H9 (cell line): ENCODE measurements around the gene FHIT. TPM values are rescaled to one million over a fixed set of nuclear protein-coding genes. Genes with fewer than 3 reads are reported as not detected.

Experiments
- DNase-seq: peaks from one replicate; pipeline ENCODE4 v3.0.0-alpha.2; 2017
- H2AFZ ChIP-seq: one replicate; pipeline ENCODE4 v1.6.1; 2013; ENCODE audit warnings: mild to moderate bottlenecking, low read length, control low read depth, moderate library complexity
- H2AK5ac ChIP-seq: 2 replicates; pipeline ENCODE4 v1.6.1; 2013; ENCODE audit warnings: low read length, control low read depth, mixed read lengths; ENCODE audit not compliant: insufficient read length
- H2BK120ac ChIP-seq: one replicate; pipeline ENCODE4 v1.6.1; 2013; ENCODE audit warnings: low read depth, mild to moderate bottlenecking, low read length, control low read depth, inconsistent platforms; ENCODE audit not compliant: poor library complexity, severe bottlenecking
- H2BK12ac ChIP-seq: 2 replicates; pipeline ENCODE4 v1.6.1; 2013; ENCODE audit warnings: low read length, control low read depth, mixed read lengths, low read depth; ENCODE audit not compliant: insufficient read length
- H2BK15ac ChIP-seq: 2 replicates; pipeline ENCODE4 v1.6.1; 2013; ENCODE audit warnings: low read depth, low read length, control low read depth
- H2BK20ac ChIP-seq: one replicate; pipeline ENCODE4 v1.6.1; 2013; ENCODE audit warnings: low read depth, mild to moderate bottlenecking, low read length, control low read depth, inconsistent platforms; ENCODE audit not compliant: poor library complexity, severe bottlenecking
- H2BK5ac ChIP-seq: 2 replicates; pipeline ENCODE4 v1.6.1; 2013; ENCODE audit warnings: low read length, control low read depth, mixed read lengths; ENCODE audit not compliant: insufficient read length
- H3K14ac ChIP-seq: 2 replicates; pipeline ENCODE4 v1.6.1; 2013; ENCODE audit warnings: low read length, control low read depth; ENCODE audit not compliant: insufficient read depth
- H3K18ac ChIP-seq: 2 replicates; pipeline ENCODE4 v1.6.1; 2013; ENCODE audit warnings: low read depth, mild to moderate bottlenecking, mixed read lengths, low read length, control low read depth; ENCODE audit not compliant: insufficient read length
- H3K23ac ChIP-seq: 2 replicates; pipeline ENCODE4 v1.6.1; 2013; ENCODE audit warnings: low read length, control low read depth, mixed read lengths, low read depth; ENCODE audit not compliant: insufficient read length
- H3K23me2 ChIP-seq: 2 replicates; pipeline ENCODE4 v1.6.1; 2013; ENCODE audit warnings: low read depth, mild to moderate bottlenecking, mixed read lengths, low read length, control low read depth; ENCODE audit not compliant: insufficient read length, poor library complexity, severe bottlenecking
- H3K27ac ChIP-seq: 2 replicates; pipeline ENCODE4 v1.5.1; 2013; ENCODE audit warnings: low read length, control low read depth, mixed read lengths, low read depth; ENCODE audit not compliant: insufficient read length
- H3K27me3 ChIP-seq: 2 replicates; pipeline ENCODE4 v1.6.1; 2013; ENCODE audit warnings: low read length, control low read depth, inconsistent platforms; ENCODE audit not compliant: insufficient read depth
- H3K4ac ChIP-seq: 2 replicates; pipeline ENCODE4 v1.6.1; 2013; ENCODE audit warnings: low read depth, mild to moderate bottlenecking, control low read depth, inconsistent platforms, low read length, moderate library complexity
- H3K4me1 ChIP-seq: 2 replicates; pipeline ENCODE4 v1.6.1; 2013; ENCODE audit warnings: low read length, control low read depth, inconsistent platforms; ENCODE audit not compliant: insufficient read depth
- H3K4me2 ChIP-seq: 2 replicates; pipeline ENCODE4 v1.6.1; 2013; ENCODE audit warnings: low read length, control low read depth, mixed read lengths; ENCODE audit not compliant: insufficient read length, insufficient read depth
- H3K56ac ChIP-seq: 2 replicates; pipeline ENCODE4 v1.6.1; 2013; ENCODE audit warnings: low read depth, mild to moderate bottlenecking, mixed read lengths, low read length, control low read depth; ENCODE audit not compliant: insufficient read length
- H3K79me1 ChIP-seq: 2 replicates; pipeline ENCODE4 v1.6.1; 2013; ENCODE audit warnings: low read depth, mild to moderate bottlenecking, moderate library complexity, low read length, control low read depth, inconsistent platforms; ENCODE audit not compliant: insufficient read depth, poor library complexity, severe bottlenecking
- H3K79me2 ChIP-seq: 2 replicates; pipeline ENCODE4 v1.6.1; 2013; ENCODE audit warnings: low read length, control low read depth, inconsistent platforms; ENCODE audit not compliant: insufficient read depth
- H3K9ac ChIP-seq: 2 replicates; pipeline ENCODE4 v1.6.1; 2013; ENCODE audit warnings: low read length, control low read depth, mixed read lengths; ENCODE audit not compliant: insufficient read length; ENCODE audit errors: extremely low read depth
- H3K9me3 ChIP-seq: one replicate; pipeline ENCODE4 v1.6.1; 2013; ENCODE audit warnings: low read depth, low read length, inconsistent platforms; ENCODE audit not compliant: control insufficient read depth
- H3T11ph ChIP-seq: one replicate; pipeline ENCODE4 v1.6.1; 2013; ENCODE audit warnings: mild to moderate bottlenecking, low read length, control low read depth, inconsistent platforms
- H4K20me1 ChIP-seq: one replicate; pipeline ENCODE4 v1.6.1; 2013; ENCODE audit not compliant: control insufficient read depth, insufficient read length, insufficient read depth
- H4K5ac ChIP-seq: 2 replicates; pipeline ENCODE4 v1.6.1; 2013; ENCODE audit warnings: low read depth, mild to moderate bottlenecking, mixed read lengths, low read length, control low read depth; ENCODE audit not compliant: insufficient read length
- H4K8ac ChIP-seq: replicated peaks from 2 replicates; pipeline ENCODE4 v1.6.1; 2013; ENCODE audit warnings: low read length, control low read depth, mixed read lengths, low read depth; ENCODE audit not compliant: insufficient read length
- H4K91ac ChIP-seq: 2 replicates; pipeline ENCODE4 v1.6.1; 2013; ENCODE audit warnings: low read depth, mild to moderate bottlenecking, moderate library complexity, mixed read lengths, low read length, control low read depth; ENCODE audit not compliant: insufficient read length
- H3K27ac Mint-ChIP-seq, 3 experiments: 2 replicates in 2 of 3; 3 replicates in 1 of 3; pipeline ENCODE4 v1.8.0; 2020 to 2021; ENCODE audit warnings: mixed read lengths in 3 of 3, mild to moderate bottlenecking in 1 of 3, moderate library complexity in 1 of 3
- H3K27me3 Mint-ChIP-seq: 2 replicates; pipeline ENCODE4 v1.8.0; 2021; ENCODE audit warnings: low read depth, mild to moderate bottlenecking, moderate library complexity, mixed read lengths
- H3K36me3 Mint-ChIP-seq, 3 experiments: 2 replicates in 2 of 3; 3 replicates in 1 of 3; pipeline ENCODE4 v1.8.0; 2020 to 2021; ENCODE audit warnings: low read depth in 3 of 3, mixed read lengths in 3 of 3; ENCODE audit not compliant: insufficient read depth in 1 of 3
- H3K4me1 Mint-ChIP-seq, 2 experiments: 2 replicates each; pipeline ENCODE4 v1.8.0; 2020; ENCODE audit warnings: mixed read lengths in 2 of 2
- H3K4me3 Mint-ChIP-seq, 2 experiments: 2 replicates in 1 of 2; 3 replicates in 1 of 2; pipeline ENCODE4 v1.8.0; 2020 to 2021; ENCODE audit warnings: mild to moderate bottlenecking in 2 of 2, mixed read lengths in 2 of 2, moderate library complexity in 1 of 2
- H3K9me3 Mint-ChIP-seq, 2 experiments: 2 replicates in 1 of 2; 3 replicates in 1 of 2; pipeline ENCODE4 v1.8.0; 2020; ENCODE audit warnings: mild to moderate bottlenecking in 2 of 2, mixed read lengths in 2 of 2, moderate library complexity in 1 of 2
- total RNA-seq: library from RNA; stranded (reverse); gene quantifications from 2 replicates; pipeline ENCODE4 v1.2.1, GENCODE V29; 2021
- TF ChIP-seq, protein P1 (sequence below): fragments of 200-600 bp; sonication (generic); conservative IDR thresholded peaks from 3 replicates; pipeline ENCODE4 v1.8.0; 2021; ENCODE audit warnings: antibody characterized with exemption, mild to moderate bottlenecking

The FHIT gene
- total RNA-seq, 1 experiment from 2014 or later = 3.0 TPM

DNA sequence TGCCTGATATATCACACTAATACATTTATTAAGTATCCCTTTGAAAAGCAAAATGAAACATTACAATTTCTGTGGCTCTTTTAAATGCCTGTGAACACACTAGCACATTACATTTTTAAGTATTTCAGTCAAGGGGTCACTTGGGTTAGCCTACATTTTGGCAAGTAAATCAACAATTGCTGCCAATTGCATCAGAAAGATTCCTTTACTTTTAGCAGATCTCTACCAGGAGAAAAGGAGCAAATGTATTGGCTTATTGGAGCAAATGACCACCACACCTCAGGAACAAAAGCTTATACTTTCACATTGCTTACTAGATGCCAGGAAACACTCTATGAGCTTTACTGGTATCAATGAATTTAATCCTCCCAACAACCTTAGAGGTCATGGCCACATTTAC lies 947.1 kb downstream of the FHIT start:
- Histone ChIP-seq H2AK5ac (no peak overlapping the region), H2AFZ (no peak overlapping the region), H3K18ac (no peak overlapping the region), H3K4me2 (no peak overlapping the region), H3K27ac (no peak overlapping the region), H3K56ac (no peak overlapping the region), H3T11ph (no peak overlapping the region), H3K23me2 (no peaks in the 10 kb centered on the region), H2BK15ac (no peak overlapping the region), H2BK5ac (no peak overlapping the region), H4K8ac (no peak overlapping the region), H2BK12ac (no peak overlapping the region), H3K9ac (no peak overlapping the region), H3K4ac (no peak overlapping the region), H3K23ac (no peak overlapping the region), H2BK120ac (no peak overlapping the region), H3K4me1 (no peaks in the 10 kb centered on the region), H3K9me3 (no peaks in the 10 kb centered on the region), H4K91ac (no peak overlapping the region), H3K27me3 (no peaks in the 10 kb centered on the region), H4K5ac (no peak overlapping the region), H3K79me2 (no peaks in the 10 kb centered on the region), H4K20me1 (no peaks in the 10 kb centered on the region), H2BK20ac (no peak overlapping the region), H3K79me1 (no peaks in the 10 kb centered on the region), H3K14ac (no peak overlapping the region)
- H3K4me3 Mint-ChIP-seq = no peak overlapping the region
- H3K9me3 Mint-ChIP-seq = no peaks in the 10 kb centered on the region
- DNase-seq = no peak
- H3K27ac Mint-ChIP-seq = no peak overlapping the region
- H3K36me3 Mint-ChIP-seq = no peaks in the 10 kb centered on the region
- TF ChIP-seq, protein P1, sequence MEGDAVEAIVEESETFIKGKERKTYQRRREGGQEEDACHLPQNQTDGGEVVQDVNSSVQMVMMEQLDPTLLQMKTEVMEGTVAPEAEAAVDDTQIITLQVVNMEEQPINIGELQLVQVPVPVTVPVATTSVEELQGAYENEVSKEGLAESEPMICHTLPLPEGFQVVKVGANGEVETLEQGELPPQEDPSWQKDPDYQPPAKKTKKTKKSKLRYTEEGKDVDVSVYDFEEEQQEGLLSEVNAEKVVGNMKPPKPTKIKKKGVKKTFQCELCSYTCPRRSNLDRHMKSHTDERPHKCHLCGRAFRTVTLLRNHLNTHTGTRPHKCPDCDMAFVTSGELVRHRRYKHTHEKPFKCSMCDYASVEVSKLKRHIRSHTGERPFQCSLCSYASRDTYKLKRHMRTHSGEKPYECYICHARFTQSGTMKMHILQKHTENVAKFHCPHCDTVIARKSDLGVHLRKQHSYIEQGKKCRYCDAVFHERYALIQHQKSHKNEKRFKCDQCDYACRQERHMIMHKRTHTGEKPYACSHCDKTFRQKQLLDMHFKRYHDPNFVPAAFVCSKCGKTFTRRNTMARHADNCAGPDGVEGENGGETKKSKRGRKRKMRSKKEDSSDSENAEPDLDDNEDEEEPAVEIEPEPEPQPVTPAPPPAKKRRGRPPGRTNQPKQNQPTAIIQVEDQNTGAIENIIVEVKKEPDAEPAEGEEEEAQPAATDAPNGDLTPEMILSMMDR = no peak
- no peaks in the 10 kb centered on the region for H3K4me1 Mint-ChIP-seq
- no peaks in the 10 kb centered on the region for H3K27me3 Mint-ChIP-seq
